C4-2B (cell line): Measurements from ENCODE around the gene PHRF1.

ENCODE experiments used
- ZFX ChIP-seq: fragments of 450-650 bp; IDR thresholded peaks from 2 replicates; pipeline ENCODE4 v1.6.1; 2017
- TF ChIP-seq, protein P1 (sequence below): fragments of 450-650 bp; conservative IDR thresholded peaks from 2 replicates; pipeline ENCODE4 v1.5.1; 2017; ENCODE audit warnings: mild to moderate bottlenecking

DNA sequence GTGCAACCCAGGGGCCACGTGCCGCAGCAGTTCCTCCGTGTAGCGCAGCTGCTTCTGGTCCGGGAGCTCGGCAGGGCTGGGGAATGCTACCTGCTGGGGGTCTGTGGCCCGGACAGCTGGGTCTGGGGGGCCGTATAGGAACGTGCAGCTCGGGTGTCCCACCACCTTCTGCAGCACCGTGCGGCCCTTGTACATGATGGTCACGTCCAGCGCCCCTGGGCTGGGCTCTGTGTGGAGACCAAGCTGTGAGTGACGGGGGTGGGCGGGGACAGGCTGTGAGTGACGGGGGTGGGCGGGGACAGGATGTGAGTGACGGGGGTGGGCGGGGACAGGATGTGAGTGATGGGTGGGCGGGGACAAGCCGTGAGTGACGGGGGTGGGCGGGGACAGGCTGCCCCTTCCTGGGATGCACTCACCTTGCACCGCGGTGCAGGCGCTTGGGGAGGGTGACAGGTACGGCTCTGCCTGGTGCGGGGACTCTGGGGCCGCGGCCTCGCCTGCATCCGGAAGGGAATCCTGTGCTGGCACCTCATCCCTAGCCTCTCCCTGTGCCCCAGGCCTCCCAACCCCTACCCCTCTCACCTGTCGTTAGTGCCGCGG, 37.2 kb downstream of the PHRF1 start:
- TF ChIP-seq, protein P1, sequence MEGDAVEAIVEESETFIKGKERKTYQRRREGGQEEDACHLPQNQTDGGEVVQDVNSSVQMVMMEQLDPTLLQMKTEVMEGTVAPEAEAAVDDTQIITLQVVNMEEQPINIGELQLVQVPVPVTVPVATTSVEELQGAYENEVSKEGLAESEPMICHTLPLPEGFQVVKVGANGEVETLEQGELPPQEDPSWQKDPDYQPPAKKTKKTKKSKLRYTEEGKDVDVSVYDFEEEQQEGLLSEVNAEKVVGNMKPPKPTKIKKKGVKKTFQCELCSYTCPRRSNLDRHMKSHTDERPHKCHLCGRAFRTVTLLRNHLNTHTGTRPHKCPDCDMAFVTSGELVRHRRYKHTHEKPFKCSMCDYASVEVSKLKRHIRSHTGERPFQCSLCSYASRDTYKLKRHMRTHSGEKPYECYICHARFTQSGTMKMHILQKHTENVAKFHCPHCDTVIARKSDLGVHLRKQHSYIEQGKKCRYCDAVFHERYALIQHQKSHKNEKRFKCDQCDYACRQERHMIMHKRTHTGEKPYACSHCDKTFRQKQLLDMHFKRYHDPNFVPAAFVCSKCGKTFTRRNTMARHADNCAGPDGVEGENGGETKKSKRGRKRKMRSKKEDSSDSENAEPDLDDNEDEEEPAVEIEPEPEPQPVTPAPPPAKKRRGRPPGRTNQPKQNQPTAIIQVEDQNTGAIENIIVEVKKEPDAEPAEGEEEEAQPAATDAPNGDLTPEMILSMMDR, result no peak
- no peak for TF ChIP-seq ZFX
